Fibroblast of skin of left biceps (primary cell): Measurements from ENCODE around the gene SNAP25.
A peak's percentile ranks its signal among the peaks of the same experiment; 100 is the strongest.

Experiments
- DNase-seq, 2 experiments: peaks; one replicate each; pipeline ENCODE4 v3.0.0-alpha.2; 2013; ENCODE audit warnings: low read depth in 2 of 2

SNAP25 gene

DNA sequence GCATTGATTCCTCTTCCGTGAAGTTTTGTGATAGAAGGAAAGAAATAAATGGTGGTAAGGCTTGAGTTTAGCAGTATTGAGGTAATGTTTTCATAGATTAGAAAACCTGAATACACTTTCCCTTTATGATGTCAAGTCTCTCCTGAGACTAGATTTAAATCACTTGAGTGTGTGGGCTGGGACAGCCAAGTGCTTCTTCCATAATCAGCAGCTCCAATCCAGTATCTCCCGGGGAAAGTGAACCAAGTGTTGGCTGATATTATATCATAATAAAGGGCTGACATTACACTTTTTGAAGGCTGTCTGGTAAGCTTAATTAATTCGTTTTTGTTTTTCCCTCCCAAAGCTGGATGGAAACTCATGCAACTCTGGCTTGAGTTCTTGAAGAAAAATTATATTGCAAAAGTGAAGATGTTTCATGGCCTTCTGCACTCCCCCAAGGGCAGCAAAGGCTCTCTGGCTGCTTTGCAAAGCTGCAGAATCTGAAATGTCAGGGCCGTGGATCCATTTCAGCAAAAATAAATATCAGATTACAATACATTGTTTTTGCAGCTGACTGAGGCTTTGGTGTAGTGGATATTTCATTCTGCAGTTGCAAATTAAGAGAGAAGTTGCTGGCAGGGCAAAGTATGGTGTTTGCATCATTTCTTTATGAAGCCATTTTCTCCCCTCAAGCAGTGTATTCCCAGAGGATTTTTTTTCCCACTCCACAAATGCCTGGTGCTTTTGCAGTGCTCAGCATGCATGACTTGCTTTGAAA is 114.2 kb downstream of the SNAP25 start:
- DNase-seq, result peak in 1 of 2 experiments; percentile 51

DNA sequence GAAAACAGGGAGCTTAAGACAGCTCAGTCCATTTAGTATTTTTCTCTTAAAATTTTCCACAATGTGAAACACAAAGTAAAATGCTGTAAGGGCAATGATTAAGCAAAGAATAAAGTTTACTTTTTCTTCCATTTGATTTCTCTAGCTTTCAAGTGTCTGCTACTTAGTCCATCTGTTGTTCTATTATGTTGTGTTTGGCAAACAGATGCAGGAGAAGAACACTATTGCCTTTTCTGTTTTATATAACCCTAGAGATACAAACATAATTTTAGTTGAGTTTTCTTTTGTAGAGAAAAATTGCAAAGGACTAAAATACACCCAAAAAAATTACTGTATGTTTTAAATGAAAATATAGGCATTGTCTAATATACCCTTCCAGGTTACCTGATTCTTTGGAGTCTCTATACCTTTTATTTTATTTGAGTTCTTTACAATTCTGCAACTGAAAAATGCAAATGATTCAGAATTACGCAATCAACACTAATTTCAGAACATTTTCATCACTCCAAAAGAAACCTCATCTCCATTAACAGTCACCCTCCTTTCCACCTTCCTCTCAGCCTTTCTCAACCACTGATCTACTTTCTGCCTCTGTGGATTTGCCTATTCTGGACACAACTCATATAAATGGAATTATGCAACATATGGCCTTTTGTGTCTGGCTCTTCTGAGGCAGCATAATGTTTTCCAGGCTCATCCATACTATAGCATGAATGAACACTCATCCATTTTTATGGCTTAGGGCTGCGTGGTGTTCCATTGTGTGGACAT is 118.5 kb downstream of the SNAP25 start:
- no peak for DNase-seq

DNA sequence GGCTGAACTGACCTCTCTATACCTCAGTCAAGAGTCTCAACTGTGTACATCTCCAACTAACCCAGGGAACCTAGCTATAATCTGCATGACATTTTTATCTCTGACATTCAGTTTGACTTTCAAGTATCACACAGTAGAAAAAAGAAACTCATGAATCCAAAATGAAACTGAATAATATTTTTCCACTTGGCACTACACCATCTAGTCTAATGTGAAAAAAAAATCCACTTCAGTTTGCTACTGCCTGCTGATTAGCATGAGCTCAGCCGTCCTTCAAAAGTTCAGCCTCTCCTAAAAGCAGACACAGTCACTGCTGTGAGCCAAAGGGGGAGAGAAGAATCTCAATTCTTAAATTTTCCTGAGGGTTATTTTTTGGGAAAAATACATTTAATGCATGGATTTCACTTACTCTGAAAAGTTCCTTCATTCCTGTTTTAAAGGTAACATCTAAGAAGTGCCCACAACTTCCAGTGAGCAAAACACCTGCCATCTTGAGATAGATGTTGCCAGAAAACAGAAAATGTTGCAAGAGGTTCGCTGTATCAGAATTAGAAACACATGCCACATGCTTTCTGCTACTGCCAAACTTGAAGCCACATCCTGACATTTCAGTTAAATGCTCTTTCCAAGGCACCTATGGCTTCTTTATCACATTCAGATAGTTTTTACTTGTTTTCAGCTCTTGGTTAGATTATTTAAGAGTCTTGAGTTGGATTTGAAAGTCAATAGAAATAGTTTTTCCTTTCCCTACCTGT is 120.0 kb downstream of the SNAP25 start:
- DNase-seq, result no peak

DNA sequence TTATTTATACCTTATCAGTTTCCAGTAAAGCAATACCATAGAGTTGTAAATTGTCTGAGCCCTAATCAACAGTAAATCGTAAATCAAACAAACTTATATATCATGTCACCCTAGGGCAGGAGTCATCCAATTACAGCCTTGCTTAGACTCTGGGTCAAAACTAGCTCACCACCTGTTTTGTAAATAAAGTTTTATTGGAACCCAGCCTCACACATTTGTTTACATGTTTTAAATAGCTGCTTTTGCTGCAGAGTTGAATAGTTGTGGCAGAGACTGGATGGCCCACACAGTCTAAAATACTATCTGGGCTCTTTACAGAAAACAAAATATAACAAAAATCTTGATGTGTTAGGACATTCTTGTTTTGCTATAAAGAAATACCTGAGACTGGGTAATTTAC is 121.0 kb downstream of the SNAP25 start:
- DNase-seq, result no peak

DNA sequence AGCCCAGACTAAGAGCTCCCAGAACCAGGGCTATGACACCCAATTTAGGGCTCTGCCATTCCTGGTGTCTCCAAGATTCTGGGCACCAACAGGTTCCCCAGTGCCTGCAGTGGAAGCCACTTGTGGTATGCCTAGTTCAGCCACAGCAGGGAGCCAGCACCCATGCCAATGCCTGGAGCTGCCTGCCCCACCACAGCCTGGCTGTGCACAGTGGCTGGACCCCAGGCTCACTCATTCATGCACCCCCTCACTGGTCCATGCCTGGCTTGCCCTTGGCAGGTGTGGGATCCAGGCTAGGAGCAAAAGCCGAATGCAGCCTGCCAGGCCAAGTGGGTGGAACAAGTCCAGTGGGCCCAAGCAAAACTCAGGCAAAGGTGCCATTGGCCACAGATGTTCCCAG is 123.5 kb downstream of the SNAP25 start:
- no peak for DNase-seq

DNA sequence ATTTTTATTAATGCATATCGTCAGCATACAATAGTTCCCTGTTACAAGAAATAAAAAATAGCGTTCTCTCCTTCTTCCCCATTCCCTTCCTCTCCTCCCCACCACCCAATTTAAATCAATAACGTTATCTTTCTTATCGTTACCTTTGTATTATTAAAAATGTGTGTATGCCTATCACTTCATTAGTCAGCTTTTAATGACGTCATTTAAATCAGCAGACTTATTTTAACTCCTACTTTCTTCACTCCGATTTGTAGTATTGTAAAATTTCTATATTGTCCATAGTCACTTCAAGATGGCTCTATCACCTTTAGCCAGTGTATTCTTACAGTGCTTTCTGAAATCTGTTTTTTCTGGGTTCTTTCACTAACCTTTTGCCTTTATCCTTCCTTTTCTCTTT is 126.3 kb downstream of the SNAP25 start:
- no peak for DNase-seq

DNA sequence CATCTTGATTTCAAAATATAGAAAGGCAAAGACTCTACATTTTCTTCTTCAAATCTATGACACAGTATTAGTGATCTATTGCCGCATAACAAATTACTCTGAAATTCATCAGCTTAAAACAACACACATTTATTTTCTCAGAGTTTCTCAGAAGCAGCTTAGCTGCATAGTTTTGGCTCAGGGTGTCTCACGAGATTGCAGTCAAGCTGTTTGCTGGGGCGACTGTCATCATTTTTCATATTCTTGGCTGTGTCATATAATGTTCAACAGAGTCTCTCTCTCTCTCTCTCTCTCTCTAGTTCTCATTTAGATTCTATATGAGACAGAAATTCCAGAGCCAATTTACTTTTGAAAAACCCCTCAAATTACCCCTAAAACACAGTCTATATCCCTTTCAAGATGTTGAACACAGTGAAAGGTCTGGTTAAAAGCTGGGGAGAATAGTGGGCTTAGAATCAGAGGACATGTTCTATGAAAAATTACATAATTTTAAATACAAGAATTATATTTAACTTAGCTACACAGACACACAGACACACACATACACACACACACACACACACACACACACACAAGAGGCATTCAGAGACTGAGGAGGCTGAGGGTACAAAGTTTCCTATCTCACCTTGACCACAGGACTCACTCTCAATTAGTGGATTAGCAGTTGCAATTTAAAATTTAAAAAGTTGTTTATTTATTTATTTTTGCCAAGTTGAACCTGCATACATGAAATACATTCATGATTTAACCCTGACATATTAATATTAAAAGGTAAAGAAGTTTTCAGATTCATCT is 128.7 kb downstream of the SNAP25 start:
- DNase-seq, result no peak

DNA sequence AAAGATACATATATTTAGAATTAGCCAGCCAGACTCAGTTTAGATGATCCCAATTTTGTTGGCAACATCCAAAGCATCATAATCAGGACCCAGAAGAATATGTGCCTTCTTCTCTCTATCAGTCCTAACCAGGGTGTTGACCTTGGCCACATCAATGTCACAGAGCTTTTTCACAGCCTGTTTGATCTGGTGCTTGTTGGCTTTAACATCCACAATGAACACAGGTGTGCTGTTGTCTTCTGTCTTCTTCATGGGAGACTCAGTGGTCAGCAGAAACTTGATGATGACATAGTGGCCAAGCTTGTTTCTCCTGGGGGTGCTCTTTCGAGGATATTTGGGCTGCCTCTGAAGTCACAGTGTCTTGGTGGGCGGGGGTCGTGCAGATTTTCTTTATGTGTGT is 130.5 kb downstream of the SNAP25 start:
- DNase-seq, result no peak

DNA sequence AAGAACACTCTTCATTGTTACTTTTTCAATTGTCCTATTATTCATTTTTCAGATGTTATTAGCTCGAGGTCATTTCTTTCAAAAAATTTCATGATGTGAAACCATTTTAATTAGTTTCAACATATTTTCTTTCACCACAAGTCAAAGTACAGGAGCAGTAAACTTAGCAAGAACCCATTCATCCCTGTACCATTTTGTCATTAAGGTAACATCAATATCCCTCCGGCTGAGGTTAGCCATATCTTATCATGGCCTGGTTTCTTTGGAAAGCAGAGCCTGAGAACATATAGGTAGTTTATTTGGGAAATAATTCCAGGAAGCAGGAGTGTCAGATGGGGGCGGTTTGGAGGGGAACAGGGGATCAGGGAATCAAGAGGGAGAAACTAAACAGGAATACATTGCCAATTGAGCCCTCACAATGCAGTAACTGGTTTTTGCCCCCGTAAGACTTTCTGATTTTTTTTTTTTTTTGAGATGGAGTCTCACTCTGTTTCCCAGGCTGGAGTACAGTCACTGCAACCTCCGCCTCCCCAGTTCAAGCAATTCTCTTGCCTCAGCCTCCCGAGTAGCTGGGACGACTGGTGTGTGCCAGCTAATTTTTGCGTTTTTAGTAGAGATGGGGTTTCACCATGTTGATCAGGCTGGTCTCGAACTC is 131.7 kb downstream of the SNAP25 start:
- no peak for DNase-seq

DNA sequence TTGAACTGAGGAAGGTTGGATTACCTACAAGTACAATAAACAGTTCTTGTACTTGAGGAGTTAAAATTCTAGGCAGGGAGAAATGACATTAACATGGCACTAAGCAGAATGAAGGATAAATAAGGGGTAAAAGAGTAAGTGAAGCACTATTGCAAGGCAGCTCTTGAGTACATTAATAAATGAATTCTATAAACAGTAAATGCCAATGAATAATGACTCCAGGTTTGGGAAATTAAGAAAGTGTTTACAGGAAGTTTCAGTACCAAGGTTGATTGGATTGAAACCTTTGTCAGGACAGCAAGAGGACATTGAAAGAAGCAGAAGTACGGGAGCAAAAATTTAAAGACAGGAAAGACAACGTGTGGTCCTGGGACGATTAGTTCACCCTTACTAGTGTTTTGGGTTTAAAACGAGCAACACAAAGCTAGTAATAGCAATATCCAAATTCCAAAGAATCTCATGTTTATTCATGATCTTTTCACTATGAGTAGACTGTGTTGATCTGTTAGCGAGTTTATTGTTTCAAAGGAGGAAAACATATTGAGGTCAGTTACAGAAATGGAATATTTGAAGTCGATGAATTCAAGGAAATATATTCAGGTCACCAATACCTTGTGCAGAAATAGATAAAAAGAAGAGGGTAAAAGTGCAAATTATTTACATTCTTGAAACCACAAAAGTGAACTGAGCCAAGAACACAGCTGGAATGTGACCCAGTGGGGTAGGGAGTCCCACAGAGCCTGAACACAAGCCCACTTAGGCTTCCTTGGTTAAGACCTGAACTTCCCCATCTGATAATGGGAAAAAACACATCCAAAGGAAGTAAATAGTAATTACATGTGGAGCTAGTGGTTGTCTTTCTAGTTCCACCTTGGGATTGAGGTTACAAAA is 134.5 kb downstream of the SNAP25 start:
- no peak for DNase-seq

DNA sequence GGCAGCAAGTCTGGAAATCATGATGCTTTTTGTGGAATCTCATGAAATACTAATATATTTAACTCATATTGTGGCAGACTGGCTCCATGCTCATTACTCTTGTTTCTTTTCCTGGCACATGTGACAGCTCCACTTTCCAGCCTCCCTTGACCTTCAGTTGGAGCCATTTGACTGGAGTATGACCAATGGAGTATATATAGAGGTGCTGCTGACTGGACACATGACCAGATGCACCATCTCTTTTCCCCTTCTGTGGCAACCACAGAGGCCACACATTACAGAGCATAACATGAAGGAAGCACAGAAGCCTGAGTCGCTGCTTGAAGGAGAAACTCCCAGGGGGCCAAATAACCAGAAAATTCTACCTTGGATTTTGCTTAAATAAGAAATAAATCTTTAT is 138.0 kb downstream of the SNAP25 start:
- no peak for DNase-seq
